Ecto neural progenitor cell (in vitro differentiated cells): ENCODE results near the gene SYNGR1.

Experiments
- DNase-seq: peaks from one replicate; pipeline ENCODE4 v3.0.0-alpha.2; 2018; ENCODE audit warnings: low spot score

The SYNGR1 gene, protein sequence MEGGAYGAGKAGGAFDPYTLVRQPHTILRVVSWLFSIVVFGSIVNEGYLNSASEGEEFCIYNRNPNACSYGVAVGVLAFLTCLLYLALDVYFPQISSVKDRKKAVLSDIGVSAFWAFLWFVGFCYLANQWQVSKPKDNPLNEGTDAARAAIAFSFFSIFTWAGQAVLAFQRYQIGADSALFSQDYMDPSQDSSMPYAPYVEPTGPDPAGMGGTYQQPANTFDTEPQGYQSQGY

GRCh38 chr22:39349967-39350726 is at the start of gene SYNGR1:
Gene SYNGR1, plus strand, starts transcription at chr22:39349991. Its CDS starts 20 bp downstream, at chr22:39350011.
- peak; percentile 73 for DNase-seq

GRCh38 chr22:39300186-39300830 is 49.5 kb upstream of the SYNGR1 start:
- peak; percentile 70 for DNase-seq

DNA sequence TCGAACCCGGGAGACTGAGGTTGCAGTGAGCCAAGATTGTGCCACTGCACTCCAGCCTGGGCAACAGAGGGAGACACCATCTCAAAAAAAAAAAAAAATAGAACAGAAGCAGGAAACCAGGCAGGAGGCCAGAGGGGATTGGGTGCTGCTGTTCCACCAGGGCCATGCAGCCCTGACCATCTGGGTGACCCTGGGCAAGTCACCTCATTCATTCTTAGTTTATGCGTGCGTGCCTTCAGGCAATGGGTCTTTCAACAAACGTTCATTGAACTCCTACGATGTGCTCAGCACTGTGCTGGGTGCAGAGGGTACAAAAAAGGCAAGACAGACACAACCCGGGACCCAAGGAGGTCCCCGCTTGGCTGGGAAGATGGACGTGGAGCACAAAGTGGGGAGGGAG is 48.7 kb upstream of the SYNGR1 start:
- no peak for DNase-seq

DNA sequence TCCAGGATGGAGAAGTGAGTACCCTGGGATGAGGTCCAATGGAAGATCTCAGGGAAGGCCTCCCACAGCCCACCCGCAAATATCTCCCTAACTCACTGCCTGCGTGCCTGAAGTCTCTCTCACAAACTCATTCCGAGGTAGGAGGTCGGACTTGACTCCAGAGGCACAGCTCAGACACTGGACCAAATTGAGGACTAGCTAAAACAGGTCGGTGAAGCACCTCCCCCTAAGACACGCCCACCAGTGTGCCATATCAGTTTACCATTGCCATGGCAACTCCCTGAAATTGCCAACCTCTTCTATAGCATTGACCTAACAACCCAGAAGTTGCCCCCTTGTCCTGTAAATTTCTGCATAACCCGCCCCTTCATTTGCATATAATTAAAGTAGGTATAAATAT is 47.9 kb upstream of the SYNGR1 start:
- no peak for DNase-seq

DNA sequence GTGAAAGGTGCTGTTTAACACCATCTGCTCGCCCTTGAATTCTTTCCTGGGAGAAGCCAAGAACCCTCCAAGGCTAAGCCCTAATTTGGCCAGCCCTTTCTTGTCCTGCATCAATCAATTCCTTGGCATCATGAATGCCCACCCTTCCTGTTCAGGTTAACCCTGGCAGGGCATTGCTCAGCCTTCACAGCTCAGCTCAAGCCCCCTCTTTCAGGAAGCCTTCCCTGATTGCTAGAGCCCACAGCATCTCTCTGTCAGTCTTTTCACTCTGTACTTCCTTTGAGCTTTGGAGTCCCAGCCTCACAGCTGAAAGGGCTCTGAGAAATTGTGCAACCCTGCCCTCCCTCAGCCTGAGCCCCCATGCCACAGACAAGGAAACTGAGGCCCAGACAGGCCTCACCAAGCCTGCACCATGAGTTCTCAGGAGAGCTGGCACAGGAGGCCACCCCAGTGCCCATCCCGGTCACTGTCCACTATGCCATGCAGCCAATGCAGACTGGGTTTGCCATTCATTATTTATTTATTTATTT is 47.3 kb upstream of the SYNGR1 start:
- no peak for DNase-seq

DNA sequence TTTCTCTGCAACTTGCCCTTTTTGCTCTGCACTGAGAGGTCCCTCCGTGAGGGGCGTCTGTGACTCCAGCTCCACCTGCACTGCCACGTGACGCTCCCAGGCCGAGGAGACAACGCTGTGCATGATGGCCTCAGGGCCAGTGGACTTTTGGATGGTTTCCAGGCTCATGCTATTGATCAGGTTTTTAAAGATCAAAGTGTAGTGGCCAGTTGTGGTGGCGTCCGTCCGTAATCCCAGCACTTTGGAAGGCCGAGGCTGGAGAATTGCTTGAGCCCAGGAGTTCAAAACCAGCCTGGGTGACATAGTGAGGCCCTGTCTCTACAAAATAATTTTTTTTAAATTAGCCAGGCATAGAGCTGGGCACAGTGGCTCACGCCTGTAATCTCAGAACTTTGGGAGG is 46.4 kb upstream of the SYNGR1 start:
- no peak for DNase-seq

DNA sequence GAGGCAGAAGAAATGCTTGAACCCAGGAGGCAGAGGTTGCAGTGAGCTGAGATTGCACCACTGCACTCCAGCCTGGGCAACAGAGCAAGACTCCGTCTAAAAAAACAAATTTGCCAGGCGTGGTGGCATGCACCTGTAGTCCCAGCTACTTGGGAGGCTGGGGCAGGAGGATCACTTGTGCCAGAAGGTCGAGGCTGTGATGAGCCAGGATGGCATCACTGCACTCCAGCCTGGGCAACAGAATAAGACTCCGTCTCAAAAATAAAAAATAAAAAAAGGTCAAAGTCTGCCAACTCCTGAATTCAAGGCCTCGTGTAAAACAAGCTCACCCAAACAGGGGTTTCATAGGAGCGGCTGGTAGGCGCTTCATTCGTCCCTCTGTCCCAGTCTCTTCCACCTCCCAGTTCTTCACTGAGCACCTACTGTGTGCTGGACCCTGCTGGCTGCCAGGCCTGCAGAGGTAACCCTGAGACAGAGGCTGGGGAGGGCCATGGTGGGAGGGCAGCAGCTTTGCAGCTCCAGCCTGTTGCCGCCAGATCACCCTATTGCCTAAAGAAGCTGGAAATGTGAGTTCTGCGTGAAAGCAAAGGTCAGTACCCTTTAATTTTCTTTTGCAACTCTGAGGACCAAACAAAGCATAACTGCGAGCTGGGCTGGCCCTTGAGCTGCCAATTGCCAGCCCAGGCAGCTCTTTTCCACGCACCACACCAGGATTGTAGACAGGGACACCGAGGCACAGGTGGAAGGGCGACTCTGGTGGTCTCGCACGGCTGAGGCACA is 45.7 kb upstream of the SYNGR1 start:
- DNase-seq, result no peak

GRCh38 chr22:39306456-39307361 is 43.1 kb upstream of the SYNGR1 start:
- DNase-seq, result no peak

GRCh38 chr22:39308614-39309363 is 41.0 kb upstream of the SYNGR1 start:
- DNase-seq, result no peak

- DNase-seq, result no peak
These were observed 40.4 kb upstream of the SYNGR1 start for GRCh38 chr22:39309364-39309861.

DNA sequence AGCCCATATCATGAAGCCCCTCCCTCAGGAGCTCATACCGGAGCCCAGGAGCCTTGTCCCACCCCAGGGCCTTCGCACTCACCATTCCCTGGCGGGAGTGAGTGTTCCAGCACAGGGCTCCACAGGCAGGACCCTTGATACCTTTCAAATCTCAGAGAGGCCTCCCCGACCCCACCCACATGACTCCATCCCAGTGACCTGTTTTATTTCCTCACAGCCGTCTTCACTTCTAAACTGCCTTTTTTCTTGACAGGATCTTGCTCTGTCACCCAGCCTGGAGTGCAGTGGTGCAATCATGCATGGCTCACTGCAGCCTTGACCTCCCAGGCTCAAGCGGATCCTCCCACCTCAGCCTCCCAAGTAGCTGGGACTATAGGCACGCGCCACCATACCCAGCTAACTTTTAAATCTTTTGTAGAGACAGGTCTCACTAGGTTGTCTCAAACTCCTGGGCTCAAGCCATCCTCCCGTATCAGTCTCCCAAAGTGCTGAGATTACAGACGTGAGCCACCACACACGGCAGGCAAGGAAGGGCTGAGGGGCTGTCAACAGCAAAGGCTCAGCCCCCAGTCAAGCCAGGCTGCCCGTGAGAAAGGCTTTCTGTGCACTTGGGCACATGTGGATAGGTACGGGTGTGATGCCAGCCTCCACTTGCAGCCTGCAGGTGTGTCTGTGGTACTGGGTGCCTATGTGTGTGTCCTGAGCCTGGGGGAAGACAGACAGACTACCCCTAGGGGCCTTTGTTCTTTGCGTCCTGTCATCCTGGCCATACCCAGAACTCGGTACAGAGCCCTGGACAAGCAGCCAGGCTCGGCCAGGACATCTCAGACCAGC is 39.7 kb upstream of the SYNGR1 start:
- DNase-seq, result no peak

- DNase-seq, result no peak
These were observed 38.0 kb upstream of the SYNGR1 start for GRCh38 chr22:39311592-39312400.

- no peak for DNase-seq
These were observed 37.4 kb upstream of the SYNGR1 start for GRCh38 chr22:39312410-39312809.

- no peak for DNase-seq
These were observed 36.4 kb upstream of the SYNGR1 start for GRCh38 chr22:39313258-39314001.

DNA sequence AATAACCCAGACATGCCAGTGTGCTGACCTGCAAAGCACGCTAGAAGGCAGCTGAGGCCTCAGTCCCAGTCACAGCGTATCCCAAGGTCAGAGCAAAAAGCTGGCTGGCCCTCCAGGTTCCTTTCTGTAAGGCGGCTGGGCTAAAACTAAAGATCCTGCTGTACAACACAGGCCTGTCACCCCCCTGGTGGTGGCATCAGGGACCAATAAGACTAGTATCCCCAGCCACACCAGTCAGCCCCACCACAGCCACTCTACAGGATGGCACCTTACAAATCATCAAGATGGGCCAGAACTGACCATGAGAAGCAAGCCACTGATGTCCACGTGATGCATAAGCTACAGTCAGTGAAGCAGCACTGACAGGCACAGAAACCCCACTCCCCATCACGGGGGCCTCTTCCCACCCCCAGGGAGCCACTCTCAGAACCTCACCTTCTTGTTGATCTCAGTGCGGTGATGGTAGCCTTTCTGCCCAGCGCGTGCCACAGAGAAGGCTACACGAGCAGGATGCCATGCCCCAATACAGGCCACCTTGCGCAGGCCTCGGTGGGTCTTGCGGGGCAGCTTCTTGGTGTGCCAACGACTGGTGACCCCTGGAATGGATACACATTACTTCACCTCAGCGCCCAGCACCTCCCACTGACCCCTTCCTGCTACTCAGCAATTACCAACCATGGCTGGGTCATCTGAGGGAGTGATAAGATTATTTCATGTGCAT is 35.4 kb upstream of the SYNGR1 start:
- DNase-seq, result no peak

- DNase-seq, result no peak
These were observed 34.4 kb upstream of the SYNGR1 start for GRCh38 chr22:39315389-39315788.
